Astrocyte (in vitro differentiated cells and primary cell): ENCODE data around the gene ING4. TPM values are rescaled to one million over a fixed set of nuclear protein-coding genes. Genes with fewer than 3 reads are reported as not detected.

Source experiments
- DNase-seq: peaks from one replicate; pipeline ENCODE4 v3.0.0-alpha.2; 2010; ENCODE audit warnings: low read depth
- FAIRE-seq: peaks from 2 replicates; lab custom pipeline; 2011; peaks lifted over from hg19 to GRCh38; lab: Jason Lieb, UNC
- H2AFZ ChIP-seq: 2 replicates; pipeline ENCODE4 v1.6.0; 2012; ENCODE audit warnings: low read depth, low read length, inconsistent platforms
- H3K27ac ChIP-seq: 2 replicates; pipeline ENCODE4 v1.5.1; 2011; ENCODE audit warnings: low read depth, low read length, inconsistent platforms
- H3K27me3 ChIP-seq: 2 replicates; pipeline ENCODE4 v1.6.0; 2011; ENCODE audit warnings: low read length, inconsistent platforms; ENCODE audit not compliant: insufficient read depth
- H3K36me3 ChIP-seq: 2 replicates; pipeline ENCODE4 v1.5.1; 2011; ENCODE audit warnings: low read length, inconsistent platforms; ENCODE audit not compliant: insufficient read depth
- H3K4me1 ChIP-seq: 2 replicates; pipeline ENCODE4 v1.5.1; 2011; ENCODE audit warnings: low read length, inconsistent platforms; ENCODE audit not compliant: insufficient read depth
- H3K4me2 ChIP-seq: 2 replicates; pipeline ENCODE4 v1.6.0; 2012; ENCODE audit warnings: low read length, inconsistent platforms
- H3K4me3 ChIP-seq: 2 replicates; pipeline ENCODE4 v1.5.1; 2011; ENCODE audit warnings: low read depth, mild to moderate bottlenecking, low read length, inconsistent platforms; ENCODE audit not compliant: insufficient read depth
- H3K79me2 ChIP-seq: 2 replicates; pipeline ENCODE4 v1.6.0; 2012; ENCODE audit warnings: mild to moderate bottlenecking, low read length, inconsistent platforms; ENCODE audit not compliant: insufficient read depth
- H3K9ac ChIP-seq: 2 replicates; pipeline ENCODE4 v1.6.0; 2012; ENCODE audit warnings: mild to moderate bottlenecking, low read length, inconsistent platforms
- H3K9me3 ChIP-seq: 2 replicates; pipeline ENCODE4 v1.5.1; 2012; ENCODE audit warnings: low read depth, mild to moderate bottlenecking, low read length, inconsistent platforms; ENCODE audit not compliant: insufficient read depth
- H4K20me1 ChIP-seq: 2 replicates; pipeline ENCODE4 v1.6.0; 2012; ENCODE audit warnings: low read length, inconsistent platforms; ENCODE audit not compliant: insufficient read depth
- H3K27ac Mint-ChIP-seq: one replicate; pipeline ENCODE4 v1.8.0; 2021; ENCODE audit warnings: mild to moderate bottlenecking, mixed read lengths; ENCODE audit not compliant: unreplicated experiment
- H3K27me3 Mint-ChIP-seq: one replicate; pipeline ENCODE4 v1.8.0; 2021; ENCODE audit warnings: low read depth, mixed read lengths; ENCODE audit not compliant: unreplicated experiment
- H3K36me3 Mint-ChIP-seq: one replicate; pipeline ENCODE4 v1.8.0; 2021; ENCODE audit warnings: low read depth, mixed read lengths; ENCODE audit not compliant: unreplicated experiment
- H3K4me1 Mint-ChIP-seq: one replicate; pipeline ENCODE4 v1.8.0; 2021; ENCODE audit warnings: low read depth, mixed read lengths; ENCODE audit not compliant: unreplicated experiment
- H3K4me3 Mint-ChIP-seq: one replicate; pipeline ENCODE4 v1.8.0; 2021; ENCODE audit warnings: mild to moderate bottlenecking, moderate library complexity, mixed read lengths; ENCODE audit not compliant: unreplicated experiment
- H3K9me3 Mint-ChIP-seq: one replicate; pipeline ENCODE4 v1.8.0; 2021; ENCODE audit warnings: mild to moderate bottlenecking, mixed read lengths; ENCODE audit not compliant: unreplicated experiment
- EZH2 ChIP-seq: IDR thresholded peaks from 2 replicates; pipeline ENCODE4 v1.6.1; 2012; ENCODE audit warnings: mild to moderate bottlenecking, low read length, inconsistent platforms; ENCODE audit not compliant: insufficient read depth
- total RNA-seq: library from RNA; stranded (reverse); gene quantifications from 2 replicates; pipeline ENCODE4 v1.2.1, GENCODE V29; 2021
- TF ChIP-seq, protein P1 (sequence below): IDR thresholded peaks from 2 replicates; pipeline ENCODE4 v1.5.1; 2011; ENCODE audit warnings: low read depth, mild to moderate bottlenecking, inconsistent platforms, low read length, moderate library complexity; ENCODE audit not compliant: insufficient read depth

The ING4 gene
- total RNA-seq, 1 donor from 2014 or later = 30.9 TPM

- H3K4me1 Mint-ChIP-seq = no peaks in the 10 kb centered on the region
- Histone ChIP-seq H3K4me2 (no peak overlapping the region), H3K9me3 (peaks cover 18% of the 10 kb centered on the region), H3K79me2 (no peaks in the 10 kb centered on the region), H3K9ac (no peak overlapping the region), H3K36me3 (no peaks in the 10 kb centered on the region), H3K4me3 (no peak overlapping the region), H3K27ac (no peak overlapping the region), H3K4me1 (peaks cover 5% of the 10 kb centered on the region), H4K20me1 (no peaks in the 10 kb centered on the region), H3K27me3 (no peaks in the 10 kb centered on the region), H2AFZ (no peak overlapping the region)
- DNase-seq (no peak), FAIRE-seq (no peak)
- H3K9me3 Mint-ChIP-seq = peaks cover 70% of the 10 kb centered on the region
- H3K27ac Mint-ChIP-seq = no peak overlapping the region
- peaks cover 39% of the 10 kb centered on the region for H3K36me3 Mint-ChIP-seq
- TF ChIP-seq, protein P1, sequence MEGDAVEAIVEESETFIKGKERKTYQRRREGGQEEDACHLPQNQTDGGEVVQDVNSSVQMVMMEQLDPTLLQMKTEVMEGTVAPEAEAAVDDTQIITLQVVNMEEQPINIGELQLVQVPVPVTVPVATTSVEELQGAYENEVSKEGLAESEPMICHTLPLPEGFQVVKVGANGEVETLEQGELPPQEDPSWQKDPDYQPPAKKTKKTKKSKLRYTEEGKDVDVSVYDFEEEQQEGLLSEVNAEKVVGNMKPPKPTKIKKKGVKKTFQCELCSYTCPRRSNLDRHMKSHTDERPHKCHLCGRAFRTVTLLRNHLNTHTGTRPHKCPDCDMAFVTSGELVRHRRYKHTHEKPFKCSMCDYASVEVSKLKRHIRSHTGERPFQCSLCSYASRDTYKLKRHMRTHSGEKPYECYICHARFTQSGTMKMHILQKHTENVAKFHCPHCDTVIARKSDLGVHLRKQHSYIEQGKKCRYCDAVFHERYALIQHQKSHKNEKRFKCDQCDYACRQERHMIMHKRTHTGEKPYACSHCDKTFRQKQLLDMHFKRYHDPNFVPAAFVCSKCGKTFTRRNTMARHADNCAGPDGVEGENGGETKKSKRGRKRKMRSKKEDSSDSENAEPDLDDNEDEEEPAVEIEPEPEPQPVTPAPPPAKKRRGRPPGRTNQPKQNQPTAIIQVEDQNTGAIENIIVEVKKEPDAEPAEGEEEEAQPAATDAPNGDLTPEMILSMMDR = no peak
- no peak for TF ChIP-seq EZH2
- H3K4me3 Mint-ChIP-seq = no peak overlapping the region
- peaks cover 22% of the 10 kb centered on the region for H3K27me3 Mint-ChIP-seq
Observed at GRCh38 chr12:6643569-6644256, 19.2 kb downstream of the ING4 start.

DNA sequence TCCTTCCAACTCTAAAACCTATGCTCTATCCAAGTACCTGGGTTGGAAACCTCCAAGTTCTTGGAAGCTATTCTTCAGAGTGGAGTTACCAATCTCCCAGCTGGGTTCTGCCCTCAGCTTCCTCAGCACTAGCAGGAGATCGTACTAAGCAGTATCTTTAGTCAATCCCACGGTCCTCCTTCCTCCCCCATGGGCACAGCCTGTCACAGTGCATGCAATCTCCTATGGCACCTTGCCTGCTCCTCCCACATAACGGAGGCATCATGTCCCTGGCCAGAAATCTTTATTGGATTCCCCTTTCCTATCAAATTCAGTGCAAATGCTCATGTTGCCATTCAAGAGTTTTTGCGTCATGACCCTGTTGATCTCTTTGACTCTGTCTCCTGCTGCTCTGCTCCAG, 21.8 kb downstream of the ING4 start:
- Mint-ChIP-seq H3K27me3 (peaks cover 26% of the 10 kb centered on the region), H3K4me3 (peak overlapping the region; percentile 17), H3K4me1 (peaks cover 5% of the 10 kb centered on the region), H3K9me3 (peaks cover 63% of the 10 kb centered on the region), H3K36me3 (peaks cover 24% of the 10 kb centered on the region), H3K27ac (no peak overlapping the region)
- FAIRE-seq = no peak
- no peak overlapping the region for H3K9ac ChIP-seq
- no peaks in the 10 kb centered on the region for H4K20me1 ChIP-seq
- no peaks in the 10 kb centered on the region for H3K27me3 ChIP-seq
- H3K4me3 ChIP-seq = no peak overlapping the region
- no peak overlapping the region for H2AFZ ChIP-seq
- peaks cover 18% of the 10 kb centered on the region for H3K9me3 ChIP-seq
- no peak for TF ChIP-seq EZH2
- TF ChIP-seq, protein P1 = no peak
- no peak for DNase-seq
- no peaks in the 10 kb centered on the region for H3K79me2 ChIP-seq
- no peak overlapping the region for H3K27ac ChIP-seq
- H3K4me2 ChIP-seq = no peak overlapping the region
- no peaks in the 10 kb centered on the region for H3K4me1 ChIP-seq
- H3K36me3 ChIP-seq = no peaks in the 10 kb centered on the region

DNA sequence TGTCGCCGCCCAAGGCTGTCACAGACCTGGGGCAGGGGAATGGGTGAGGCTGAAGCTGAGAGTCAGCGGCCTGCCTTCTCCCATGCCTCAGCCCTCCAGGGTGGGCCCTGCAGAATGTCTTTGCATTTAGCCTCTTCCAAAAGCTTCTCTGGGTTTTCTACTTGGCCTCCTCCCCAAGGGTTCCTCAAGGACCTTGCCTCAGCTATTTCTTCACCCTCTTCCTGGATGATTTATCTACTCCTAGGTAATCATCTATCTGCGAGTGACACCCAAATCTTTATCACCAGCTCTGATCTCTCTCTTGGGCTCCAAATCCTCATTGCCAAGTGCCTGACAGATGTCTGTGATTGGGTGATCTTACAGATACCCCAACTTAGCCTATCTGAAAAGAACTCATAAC, 22.4 kb downstream of the ING4 start:
- Histone ChIP-seq H3K9me3 (peaks cover 18% of the 10 kb centered on the region), H3K4me1 (peaks cover 5% of the 10 kb centered on the region), H3K9ac (no peak overlapping the region), H3K4me2 (no peak overlapping the region), H3K36me3 (no peaks in the 10 kb centered on the region), H3K27me3 (no peaks in the 10 kb centered on the region), H3K27ac (no peak overlapping the region), H2AFZ (no peak overlapping the region), H3K79me2 (no peaks in the 10 kb centered on the region), H4K20me1 (no peaks in the 10 kb centered on the region), H3K4me3 (no peak overlapping the region)
- H3K9me3 Mint-ChIP-seq = peaks cover 61% of the 10 kb centered on the region
- no peak overlapping the region for H3K4me3 Mint-ChIP-seq
- peaks cover 8% of the 10 kb centered on the region for H3K4me1 Mint-ChIP-seq
- H3K27ac Mint-ChIP-seq = no peak overlapping the region
- FAIRE-seq (no peak), DNase-seq (no peak)
- H3K36me3 Mint-ChIP-seq = peaks cover 22% of the 10 kb centered on the region
- peaks cover 26% of the 10 kb centered on the region for H3K27me3 Mint-ChIP-seq
- TF ChIP-seq, protein P1 = no peak
- TF ChIP-seq EZH2 = no peak
